NCI-H1694 treated with DMSO at 0.1 percent for 48 hours (cell line): Measurements from ENCODE around the gene FAM184A.
"Not testable (repeated sequence)": the region's sequence is repeated elsewhere in the genome, so short reads cannot be mapped to it uniquely, and the experiment has no call there.

Experiments used
- DNase-seq: peaks from one replicate; lab custom pipeline; 2025; lab: John Stamatoyannopoulos, UW

The FAM184A gene, protein sequence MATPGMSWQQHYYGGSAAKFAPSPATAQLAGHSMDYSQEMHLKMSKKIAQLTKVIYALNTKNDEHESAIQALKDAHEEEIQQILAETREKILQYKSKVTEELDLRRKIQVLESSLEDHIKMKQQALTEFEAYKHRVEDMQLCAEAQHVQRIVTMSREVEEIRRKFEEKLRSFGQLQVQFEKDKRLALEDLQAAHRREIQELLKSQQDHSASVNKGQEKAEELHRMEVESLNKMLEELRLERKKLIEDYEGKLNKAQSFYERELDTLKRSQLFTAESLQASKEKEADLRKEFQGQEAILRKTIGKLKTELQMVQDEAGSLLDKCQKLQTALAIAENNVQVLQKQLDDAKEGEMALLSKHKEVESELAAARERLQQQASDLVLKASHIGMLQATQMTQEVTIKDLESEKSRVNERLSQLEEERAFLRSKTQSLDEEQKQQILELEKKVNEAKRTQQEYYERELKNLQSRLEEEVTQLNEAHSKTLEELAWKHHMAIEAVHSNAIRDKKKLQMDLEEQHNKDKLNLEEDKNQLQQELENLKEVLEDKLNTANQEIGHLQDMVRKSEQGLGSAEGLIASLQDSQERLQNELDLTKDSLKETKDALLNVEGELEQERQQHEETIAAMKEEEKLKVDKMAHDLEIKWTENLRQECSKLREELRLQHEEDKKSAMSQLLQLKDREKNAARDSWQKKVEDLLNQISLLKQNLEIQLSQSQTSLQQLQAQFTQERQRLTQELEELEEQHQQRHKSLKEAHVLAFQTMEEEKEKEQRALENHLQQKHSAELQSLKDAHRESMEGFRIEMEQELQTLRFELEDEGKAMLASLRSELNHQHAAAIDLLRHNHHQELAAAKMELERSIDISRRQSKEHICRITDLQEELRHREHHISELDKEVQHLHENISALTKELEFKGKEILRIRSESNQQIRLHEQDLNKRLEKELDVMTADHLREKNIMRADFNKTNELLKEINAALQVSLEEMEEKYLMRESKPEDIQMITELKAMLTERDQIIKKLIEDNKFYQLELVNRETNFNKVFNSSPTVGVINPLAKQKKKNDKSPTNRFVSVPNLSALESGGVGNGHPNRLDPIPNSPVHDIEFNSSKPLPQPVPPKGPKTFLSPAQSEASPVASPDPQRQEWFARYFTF

DNA sequence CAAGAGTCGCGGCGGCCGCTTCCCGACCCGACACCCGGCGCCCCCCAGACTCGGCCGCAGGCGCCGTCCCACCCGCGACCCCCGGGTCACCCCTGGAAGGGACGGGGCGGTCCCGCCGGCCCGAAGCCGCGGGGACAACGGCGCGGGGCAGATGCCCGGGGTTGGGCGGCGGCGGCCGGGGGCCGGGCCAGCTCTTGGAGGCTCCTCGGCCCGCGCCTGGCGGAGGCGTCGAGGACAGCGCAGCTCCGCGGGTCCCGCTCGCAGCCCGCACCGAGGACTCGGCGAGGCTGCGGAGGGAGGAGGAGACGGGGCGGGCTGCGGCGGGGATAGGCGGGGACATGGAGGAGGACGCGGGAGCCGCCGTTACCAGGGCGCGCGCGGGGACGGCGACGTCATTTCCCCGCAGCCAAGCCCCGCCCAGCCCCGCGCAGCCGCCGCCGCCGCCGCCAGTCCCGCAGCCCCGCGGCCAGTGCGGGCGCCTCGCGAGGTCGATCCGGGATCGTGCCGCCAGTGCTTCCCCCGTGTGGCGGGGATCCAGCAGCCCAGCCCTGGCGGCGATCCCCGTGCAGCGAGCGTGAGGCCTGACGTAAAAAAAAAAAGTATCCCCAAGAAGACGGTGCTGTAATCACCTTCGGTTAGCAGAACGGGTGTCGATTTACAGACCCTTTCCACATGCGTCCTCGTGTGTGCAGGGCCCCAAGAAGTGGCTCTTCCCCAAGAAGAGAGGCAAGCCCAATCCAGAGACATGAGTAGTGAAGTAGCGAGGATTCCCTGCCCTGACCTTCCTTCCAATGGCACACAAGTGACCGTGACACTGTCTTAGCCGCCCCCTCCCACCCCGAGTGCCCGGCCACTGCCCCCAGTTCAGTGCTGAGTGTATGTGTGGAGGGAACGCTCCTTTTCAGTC lies at the start of gene FAM184A:
TSS of gene FAM184A (minus strand) at position 289 of the 907 bp plus-strand sequence. CDS start 365 bp downstream, outside the sequence.
- peak; percentile 43 for DNase-seq

DNA sequence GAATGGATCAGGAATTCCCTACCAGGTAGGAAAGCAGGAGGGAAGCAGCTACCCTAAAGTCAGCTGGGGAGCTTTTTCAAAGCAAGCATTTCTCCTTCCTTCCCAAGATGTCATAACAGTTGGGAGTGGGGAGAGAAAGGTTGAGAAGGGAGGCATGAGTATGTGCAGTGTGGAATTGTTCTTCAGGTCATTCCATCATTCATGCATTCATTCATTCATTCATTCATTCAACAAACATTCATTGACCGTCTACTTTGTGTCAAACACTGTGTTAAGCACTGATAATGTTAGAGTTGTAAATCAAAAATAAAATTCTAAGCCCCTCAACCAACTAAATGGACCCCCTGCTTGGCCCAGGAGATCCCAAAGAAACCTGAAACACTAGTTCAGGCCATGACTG lies 49.2 kb upstream of the FAM184A start:
- DNase-seq: no peak

DNA sequence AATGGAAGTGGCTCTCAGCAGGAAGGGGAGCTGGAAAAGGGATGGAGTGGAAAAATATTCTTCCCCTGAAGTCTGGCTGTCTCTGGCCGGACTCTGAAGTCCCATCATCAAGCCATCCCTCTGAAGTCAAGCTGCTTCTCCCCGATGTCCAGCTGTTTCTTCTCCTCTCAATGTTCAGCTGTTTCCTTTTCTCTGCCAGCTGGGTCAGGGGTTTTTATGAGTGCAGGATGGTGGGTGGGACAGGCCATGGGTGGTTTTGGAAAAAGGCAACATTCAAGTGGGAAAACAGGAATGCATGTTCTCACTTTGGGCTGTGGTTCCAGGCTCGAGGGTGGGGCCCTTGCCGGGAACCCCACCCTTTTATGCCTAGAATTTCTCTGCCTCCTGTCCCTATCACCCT lies 48.4 kb upstream of the FAM184A start:
- DNase-seq: no peak

DNA sequence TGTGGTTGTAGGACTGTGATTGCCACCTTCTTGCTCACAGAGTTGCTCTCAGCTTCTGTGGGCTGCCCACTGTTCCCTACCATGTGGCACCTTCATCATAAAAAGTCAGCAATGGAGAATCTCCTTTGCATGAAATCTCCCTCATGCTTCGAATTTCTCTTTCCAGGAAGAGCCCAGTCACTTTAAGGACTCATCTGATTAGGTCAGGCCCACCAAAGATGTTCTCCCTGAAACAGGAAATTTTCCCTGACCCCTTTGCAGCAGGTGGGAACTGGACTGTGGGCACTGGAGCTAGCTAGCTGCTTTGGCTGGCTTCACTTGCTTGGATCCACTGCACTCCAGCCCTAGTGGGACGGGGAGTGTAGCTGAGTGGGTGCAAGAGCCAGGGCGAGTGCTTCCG lies 47.7 kb upstream of the FAM184A start:
- DNase-seq: no peak

DNA sequence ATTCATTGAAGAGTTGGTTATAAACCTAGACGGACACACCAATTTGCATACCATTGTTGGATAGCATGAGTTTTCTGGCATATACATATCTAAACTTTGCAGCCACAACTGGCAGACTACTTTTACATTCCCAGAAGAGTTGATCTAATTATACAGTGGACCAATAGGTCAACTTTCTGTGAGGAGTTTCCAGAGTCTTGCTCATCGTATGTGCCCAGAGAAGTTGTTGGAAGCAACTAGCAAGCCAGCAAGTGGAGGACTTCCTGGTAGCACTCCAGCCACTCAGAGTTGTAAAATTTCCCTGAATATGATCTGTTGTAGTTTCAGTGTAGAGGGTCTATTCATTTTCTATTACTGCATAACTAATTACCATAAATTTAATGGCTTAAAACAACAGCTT lies 47.1 kb upstream of the FAM184A start:
- no peak for DNase-seq

DNA sequence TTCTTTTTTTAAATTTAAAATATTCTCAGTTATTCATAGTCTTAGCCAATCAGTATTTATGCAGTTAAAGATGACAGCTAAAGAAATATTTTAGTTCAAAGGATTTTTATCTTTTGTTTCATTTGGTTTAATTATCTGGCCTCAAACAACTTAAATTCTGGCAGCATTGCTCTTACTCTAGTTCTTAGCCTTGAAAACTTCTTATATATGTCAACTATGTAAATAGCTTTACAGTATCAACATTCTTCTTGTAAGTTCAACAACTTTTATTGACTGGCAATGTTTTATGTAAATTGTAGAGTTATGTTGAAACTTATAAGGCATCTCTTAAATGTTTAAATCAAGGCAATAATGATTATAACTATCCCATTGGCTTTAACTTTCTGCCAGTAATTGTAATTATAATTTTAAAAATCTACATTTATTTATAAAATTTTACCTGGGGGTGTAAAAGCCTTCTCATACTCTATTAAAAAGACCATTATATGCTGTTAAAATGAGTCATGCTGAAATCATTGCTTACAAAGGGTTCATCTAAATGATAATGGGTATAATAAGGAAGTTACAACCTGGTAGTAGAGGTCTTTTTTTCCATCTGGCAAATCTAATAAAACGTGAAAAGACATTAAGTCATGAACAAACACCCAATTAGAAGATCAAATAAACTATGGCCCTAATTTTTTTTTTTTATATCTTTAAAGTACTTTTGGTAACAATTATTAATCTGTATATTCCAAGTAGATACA lies 45.8 kb upstream of the FAM184A start:
- no peak for DNase-seq

DNA sequence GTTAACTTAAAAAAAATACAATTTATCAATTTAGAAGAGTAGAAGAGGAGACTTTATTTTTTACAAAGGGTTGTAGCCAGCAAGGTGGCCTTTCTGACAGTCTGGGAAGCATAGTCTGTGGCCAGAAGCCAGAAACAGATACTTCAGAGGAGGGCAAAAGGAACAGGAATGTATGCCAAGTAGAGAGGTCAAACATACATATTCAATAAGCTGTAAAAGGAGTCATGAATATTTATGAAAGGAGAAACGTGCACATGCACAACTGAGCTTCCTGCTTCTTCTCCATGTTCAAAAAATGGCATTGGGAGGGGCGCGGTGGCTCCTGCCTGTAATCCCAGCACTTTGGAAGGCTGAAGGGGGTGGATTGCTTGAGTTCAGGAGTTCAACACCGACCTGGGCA lies 43.9 kb upstream of the FAM184A start:
- DNase-seq: no peak

DNA sequence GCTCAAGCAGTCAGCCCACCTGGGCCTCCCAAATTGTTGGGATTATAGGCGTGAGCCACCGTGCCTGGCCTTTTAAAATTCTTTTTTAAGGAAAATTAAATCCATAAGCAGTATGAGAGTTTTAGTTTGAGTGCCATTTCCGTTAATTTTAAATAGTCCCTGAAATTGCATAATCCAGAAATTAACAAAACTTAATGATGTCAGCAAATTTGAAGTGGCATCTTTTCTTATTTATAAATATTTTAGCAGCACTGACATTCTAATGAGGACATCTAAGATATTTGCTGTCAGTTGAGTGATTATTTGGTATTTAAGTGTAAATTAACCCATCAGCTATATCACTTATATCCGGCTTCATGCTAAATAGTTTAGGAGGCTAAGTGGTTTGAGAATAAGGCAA lies 42.9 kb upstream of the FAM184A start:
- DNase-seq: no peak

DNA sequence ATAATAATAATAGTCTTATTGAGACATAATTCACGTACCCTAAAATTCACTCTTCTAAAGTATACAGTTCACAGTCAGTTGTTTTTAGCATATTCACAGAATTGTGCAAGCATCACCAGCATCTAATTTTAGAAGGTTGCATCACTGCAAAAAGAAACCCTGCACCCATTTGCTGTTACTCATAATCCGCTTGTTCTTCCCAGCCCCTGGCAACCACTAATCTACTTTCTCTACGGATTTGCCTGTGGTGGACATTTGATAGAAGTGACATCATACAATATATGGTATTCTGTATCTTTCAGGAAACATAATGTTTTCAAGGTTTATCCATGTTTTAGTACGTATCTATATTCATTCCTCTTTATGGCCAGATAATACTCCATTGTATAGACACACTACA lies 41.5 kb upstream of the FAM184A start:
- no peak for DNase-seq

DNA sequence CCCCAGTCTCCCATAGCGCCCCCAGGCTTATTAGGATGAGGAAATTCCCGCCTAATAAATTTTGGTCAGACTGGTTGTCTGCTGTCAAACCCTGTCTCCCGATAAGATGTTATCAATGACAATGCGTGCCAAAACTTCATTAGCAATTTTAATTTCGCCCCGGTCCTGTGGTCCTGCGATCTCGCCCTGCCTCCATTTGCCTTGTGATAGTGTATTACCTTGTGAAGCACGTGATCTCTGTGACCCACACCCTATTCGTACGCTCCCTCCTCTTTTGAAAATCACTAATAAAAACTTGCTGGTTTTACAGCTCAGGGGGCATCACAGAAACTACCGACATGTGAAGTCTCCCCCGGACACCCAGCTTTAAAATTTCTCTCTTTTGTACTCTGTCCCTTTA lies 40.6 kb upstream of the FAM184A start:
- DNase-seq: not testable (repeated sequence)

DNA sequence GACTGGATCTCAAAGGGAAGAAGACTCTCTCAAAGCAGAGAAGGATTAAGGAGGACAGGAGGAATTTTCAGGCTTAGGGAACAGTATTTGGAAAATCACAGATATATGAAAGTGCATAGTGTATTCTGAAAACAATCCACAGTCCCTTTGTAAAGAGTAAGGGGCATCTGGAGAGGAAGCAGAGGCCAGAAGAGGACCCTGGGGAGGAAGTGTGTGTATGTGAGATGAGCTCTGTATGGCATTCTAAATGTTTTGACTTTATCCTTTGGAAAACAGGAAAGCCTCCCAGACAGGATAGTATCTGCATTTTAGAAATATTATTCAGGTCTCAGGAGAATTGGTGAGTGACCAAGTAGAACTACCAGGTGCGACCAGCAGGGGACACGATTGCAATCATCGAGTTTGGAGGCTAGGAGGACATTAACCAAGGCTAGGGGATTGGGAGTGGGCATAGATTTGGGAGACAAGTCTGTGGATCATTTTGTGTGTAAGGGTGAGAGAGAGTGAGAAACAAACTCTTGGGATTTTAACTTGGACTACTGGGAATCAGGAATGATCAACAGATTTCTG lies 38.3 kb upstream of the FAM184A start:
- no peak for DNase-seq

DNA sequence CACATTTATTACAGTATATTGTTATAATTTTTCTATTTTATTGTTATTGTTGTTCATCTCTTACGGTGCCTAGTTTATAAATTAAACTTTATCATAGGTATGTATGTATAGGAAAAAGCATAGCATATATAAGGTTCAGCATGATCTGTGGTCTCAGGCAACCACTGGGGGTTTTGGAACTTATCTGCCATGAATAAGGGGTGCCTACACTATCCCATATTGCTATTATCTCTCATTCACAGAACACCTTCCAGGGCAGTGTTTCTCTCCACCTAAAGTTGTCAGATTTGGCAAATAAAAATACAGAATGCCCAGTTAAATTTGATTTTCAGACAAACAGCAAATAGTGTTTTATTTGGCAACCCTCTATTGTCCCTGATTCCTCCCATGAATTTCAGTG lies 35.5 kb upstream of the FAM184A start:
- DNase-seq: no peak

DNA sequence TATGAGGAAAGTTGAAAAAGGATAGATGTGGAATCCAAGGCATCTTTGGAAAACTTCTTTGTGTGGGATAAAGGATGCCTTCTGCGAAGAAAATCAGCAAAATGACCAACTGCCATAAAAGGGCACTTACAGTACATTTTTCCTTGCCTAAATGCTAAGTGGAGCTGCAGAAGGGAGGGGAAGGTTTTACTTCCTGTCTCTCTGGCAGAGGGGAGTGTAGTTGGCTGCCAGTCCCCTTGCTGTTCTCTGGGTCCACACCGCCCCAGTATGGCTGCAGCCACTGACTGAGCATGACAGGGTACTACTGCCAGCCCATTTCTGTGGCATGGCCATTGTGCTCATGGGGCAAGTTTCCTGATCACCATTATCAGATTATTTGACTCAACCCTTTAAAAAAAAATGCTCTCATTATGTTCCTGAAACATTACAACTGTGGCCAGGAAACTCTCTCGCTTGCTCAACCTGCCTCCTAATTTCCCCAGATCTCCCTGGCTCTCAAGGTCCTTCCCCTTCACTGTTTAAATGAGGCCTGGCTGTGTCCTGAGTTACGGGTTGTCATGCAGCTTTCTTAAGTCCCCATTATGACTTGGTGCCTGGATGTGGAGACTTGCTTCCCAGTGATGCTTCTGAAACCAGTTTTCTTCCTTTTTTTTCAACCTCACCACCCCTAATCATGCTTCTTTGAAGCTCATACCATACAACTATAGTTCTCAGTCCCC lies 34.5 kb upstream of the FAM184A start:
- no peak for DNase-seq

DNA sequence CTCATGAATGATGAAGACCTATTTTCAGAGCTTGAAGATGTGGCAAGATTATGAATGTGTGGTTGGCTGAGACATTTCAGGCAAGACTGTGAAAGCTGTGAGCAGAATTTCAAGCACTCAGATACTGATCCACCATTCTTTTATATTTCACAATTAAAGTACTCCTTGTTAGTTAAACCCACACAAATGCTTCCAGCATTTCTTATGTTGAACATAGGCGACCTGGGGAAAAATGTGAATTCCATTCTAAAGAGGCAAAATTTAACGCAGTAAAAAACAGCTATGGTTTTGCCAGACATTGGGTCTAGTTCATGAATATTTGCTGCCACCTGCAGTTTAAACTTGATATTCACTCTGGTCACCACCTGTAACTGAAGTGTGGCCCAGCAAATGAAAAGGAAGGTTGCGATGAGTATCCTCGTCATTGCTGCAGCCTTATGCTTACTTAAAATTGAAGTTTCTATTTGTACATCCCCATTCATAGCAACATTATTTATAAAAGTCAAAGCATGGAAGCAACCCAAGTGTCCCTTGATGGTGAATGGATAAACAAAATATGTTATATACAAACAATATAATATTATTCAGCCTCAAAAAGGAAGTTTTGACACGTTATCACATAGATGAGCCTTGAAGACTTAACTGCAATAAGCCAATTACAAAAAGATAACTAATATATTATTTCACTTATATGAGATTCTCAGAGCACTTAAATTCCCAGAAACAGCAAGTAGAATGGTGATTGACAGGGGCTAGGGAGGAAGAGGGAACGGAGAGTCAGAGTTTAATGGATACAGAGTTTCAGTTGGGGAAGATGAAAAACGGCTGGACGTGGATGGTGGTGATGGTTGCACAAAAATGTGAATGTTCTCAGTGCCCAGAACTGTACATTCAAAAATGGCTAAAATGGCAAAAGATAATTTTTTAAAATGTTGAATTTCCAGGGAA lies 32.4 kb upstream of the FAM184A start:
- DNase-seq: peak; percentile 43

DNA sequence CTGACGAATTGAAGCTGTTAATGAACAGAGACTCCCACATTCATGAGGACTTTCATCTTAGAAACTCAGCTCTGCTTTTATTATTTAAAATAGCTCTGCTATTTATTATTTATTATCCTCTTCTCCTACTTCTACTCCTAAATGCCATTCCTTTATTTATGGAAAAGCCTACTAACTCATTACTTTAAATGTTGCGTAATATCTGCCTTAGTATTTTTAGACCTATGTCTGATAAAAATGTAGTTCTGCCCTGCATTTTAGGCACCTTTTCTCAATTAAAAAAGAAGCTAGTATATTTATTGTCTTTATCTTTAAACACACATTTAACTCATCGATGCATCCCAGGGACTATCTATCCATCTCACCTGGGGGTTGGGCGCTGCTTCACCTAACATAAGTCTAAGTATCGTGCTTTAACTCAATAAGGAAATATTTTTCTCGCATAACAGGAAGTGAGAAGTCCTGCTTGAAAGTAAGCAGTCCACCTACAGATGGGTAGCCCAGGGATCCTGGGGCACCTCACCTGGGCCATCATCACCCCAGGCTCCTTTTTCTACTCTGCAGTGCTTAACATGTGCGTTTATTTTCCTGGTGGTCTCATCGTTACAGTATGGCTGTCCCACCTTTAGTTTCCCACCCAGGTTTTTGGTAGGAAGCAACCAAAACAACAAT lies 31.3 kb upstream of the FAM184A start:
- no peak for DNase-seq

DNA sequence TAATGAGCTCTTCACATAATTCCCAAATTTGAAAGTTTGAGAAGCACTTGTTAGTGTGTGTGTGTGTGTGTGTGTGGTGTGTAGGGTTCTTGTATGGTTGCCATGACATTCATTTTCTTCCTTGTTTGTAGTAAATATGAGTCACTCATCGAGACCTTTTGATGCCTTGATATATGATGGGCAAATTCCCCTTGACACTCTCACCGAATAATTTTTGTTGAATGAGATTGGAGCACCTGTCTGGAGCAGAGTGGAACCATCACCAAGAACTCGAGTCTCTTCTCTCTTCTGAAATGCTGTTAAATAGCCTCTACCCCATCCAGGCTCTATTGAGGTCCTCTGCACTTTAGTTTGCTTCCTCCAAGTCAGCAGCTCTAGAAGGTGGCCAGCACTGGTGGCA lies 29.6 kb upstream of the FAM184A start:
- DNase-seq: no peak

DNA sequence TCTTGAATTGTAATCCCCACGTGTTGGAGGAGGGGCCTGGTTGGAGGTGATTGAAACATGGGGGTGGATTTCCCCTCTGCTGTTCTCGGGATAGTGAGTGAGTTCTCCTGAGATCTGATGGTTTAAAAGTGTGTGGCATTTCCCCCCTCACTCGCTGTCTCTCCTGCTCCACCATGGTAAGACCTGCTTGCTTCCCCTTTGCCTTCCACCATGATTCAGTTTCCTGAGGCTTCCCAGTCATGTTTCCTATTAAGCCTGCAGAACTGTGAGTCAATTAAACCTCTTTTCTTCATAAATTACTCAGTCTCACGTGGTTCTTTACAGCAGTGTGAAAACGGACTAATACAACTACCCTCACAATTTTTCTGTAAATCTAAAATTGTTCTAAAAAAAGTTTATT lies 26.8 kb upstream of the FAM184A start:
- no peak for DNase-seq

DNA sequence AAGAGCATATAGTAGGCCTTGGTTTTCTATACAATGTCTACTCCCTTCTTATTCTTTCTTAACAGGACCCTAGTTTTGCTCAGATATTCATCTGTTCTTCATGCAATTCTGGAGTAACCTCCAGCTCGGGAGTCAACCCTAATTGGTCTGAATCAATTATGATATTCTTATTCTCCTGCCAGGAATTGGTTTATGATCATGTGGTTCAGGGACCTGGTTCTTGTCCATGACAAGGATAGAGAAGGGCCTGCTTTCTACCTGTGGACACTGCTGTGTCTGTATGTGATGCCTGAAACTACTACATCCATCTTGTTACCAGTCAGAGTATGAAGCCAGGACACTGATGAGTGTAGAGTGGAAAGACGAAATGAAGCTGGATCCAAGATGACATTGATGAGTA lies 24.4 kb upstream of the FAM184A start:
- DNase-seq: no peak
